H1 (cell line): ENCODE results near the gene CFAP97D1.

Experiments
- ATF3 ChIP-seq: IDR thresholded peaks from 2 replicates; pipeline ENCODE4 v1.6.1; 2011; ENCODE audit warnings: low read depth, mild to moderate bottlenecking, low read length; ENCODE audit not compliant: insufficient read depth
- BRCA1 ChIP-seq: IDR thresholded peaks from 2 replicates; pipeline ENCODE4 v1.6.1; 2012; ENCODE audit warnings: low read depth, low read length, improper control_type of control experiment
- CTCF ChIP-seq, 3 experiments: IDR thresholded peaks; 1 replicate in 2 of 3; 2 replicates in 1 of 3; pipeline versions ENCODE4 v1.5.1 to v1.6.1; 2011; ENCODE audit warnings: low read length in 3 of 3, mild to moderate bottlenecking in 3 of 3, inconsistent platforms in 2 of 3, low read depth in 1 of 3, moderate library complexity in 1 of 3; ENCODE audit not compliant: insufficient read depth in 1 of 3; ENCODE audit errors: control extremely low read depth in 1 of 3
- EP300 ChIP-seq, 2 experiments: IDR thresholded peaks; 1 replicate in 1 of 2; 2 replicates in 1 of 2; pipeline ENCODE4 v1.6.1; 2011 to 2012; ENCODE audit warnings: low read depth in 2 of 2, low read length in 2 of 2, mild to moderate bottlenecking in 2 of 2, borderline replicate concordance in 1 of 2, inconsistent platforms in 1 of 2, moderate library complexity in 1 of 2
- EZH2 ChIP-seq: fragments of 200-600 bp; sonication (generic); IDR thresholded peaks from 2 replicates; pipeline ENCODE4 v1.7.1; 2012; ENCODE audit warnings: low read depth, mild to moderate bottlenecking, moderate library complexity, low read length, inconsistent platforms; ENCODE audit not compliant: severe bottlenecking
- HDAC2 ChIP-seq, 2 experiments: fragments of 300-600 bp in 1 of 2; sonication (generic) in 1 of 2; IDR thresholded peaks; 2 replicates each; pipeline ENCODE4 v1.6.1; 2011 to 2012; ENCODE audit warnings: low read depth in 2 of 2, low read length in 2 of 2, mild to moderate bottlenecking in 2 of 2, moderate library complexity in 2 of 2, borderline replicate concordance in 1 of 2, inconsistent platforms in 1 of 2
- POLR2A ChIP-seq, 2 experiments: IDR thresholded peaks; 1 replicate in 1 of 2; 2 replicates in 1 of 2; pipeline ENCODE4 v1.6.1; 2011; ENCODE audit warnings: low read depth in 2 of 2, low read length in 2 of 2, mild to moderate bottlenecking in 2 of 2; ENCODE audit errors: control extremely low read depth in 1 of 2
- POLR2AphosphoS5 ChIP-seq: IDR thresholded peaks from 2 replicates; pipeline ENCODE4 v1.6.1; 2011; ENCODE audit warnings: low read depth, low read length
- POU5F1 ChIP-seq: IDR thresholded peaks from 2 replicates; pipeline ENCODE4 v1.6.1; 2011; ENCODE audit warnings: low read depth, mild to moderate bottlenecking, low read length, moderate library complexity
- RBBP5 ChIP-seq: IDR thresholded peaks from 2 replicates; pipeline ENCODE4 v1.7.1; 2012; ENCODE audit warnings: low read depth, mild to moderate bottlenecking, inconsistent platforms, low read length, moderate library complexity, borderline replicate concordance
- ZNF274 ChIP-seq: IDR thresholded peaks from 2 replicates; pipeline ENCODE4 v1.7.0; 2012; ENCODE audit warnings: low read length, borderline replicate concordance; ENCODE audit errors: extremely low read depth

- TF ChIP-seq EZH2 (no peak), CTCF (IDR thresholded peaks at IDR 0.05; ENCODE audit: control extremely low read depth in 1 of 3, insufficient read depth in 1 of 3, low read depth in 1 of 3, low read length in 3 of 3) (no peak), RBBP5 (no peak), EP300 (IDR thresholded peaks at IDR 0.05; ENCODE audit: borderline replicate concordance in 1 of 2, low read depth in 2 of 2, low read length in 2 of 2) (no peak), POU5F1 (no peak), ZNF274 (no peak), POLR2AphosphoS5 (no peak), ATF3 (no peak), BRCA1 (no peak), HDAC2 (IDR thresholded peaks at IDR 0.05; ENCODE audit: borderline replicate concordance in 1 of 2, low read depth in 2 of 2, low read length in 2 of 2) (no peak), POLR2A (IDR thresholded peaks at IDR 0.05; ENCODE audit: control extremely low read depth in 1 of 2, low read depth in 2 of 2, low read length in 2 of 2) (no peak)
Observed at GRCh38 chr17:43753493-43754129, 26.6 kb upstream of the CFAP97D1 start.
